Gastrocnemius medialis (tissue), 4 donors: ENCODE data around the gene STAT6. TPM values are rescaled to one million over a fixed set of nuclear protein-coding genes. Genes with fewer than 3 reads are reported as not detected.

ENCODE experiments used
- ATAC-seq, 2 donors: fragments of 150-250 bp; one replicate each; pipeline ENCODE4 v1.9.1; 2016
- DNase-seq, 2 donors: peaks; one replicate each; pipeline ENCODE4 v3.0.0-alpha.2; 2019
- H3K27ac ChIP-seq, 4 donors: fragments of 200-600 bp; sonication (generic); 1 replicate in 1 of 4; 2 replicates in 3 of 4; pipeline ENCODE4 v1.5.1; 2016 to 2018; ENCODE audit warnings: mild to moderate bottlenecking in 2 of 4, moderate library complexity in 1 of 4
- H3K27me3 ChIP-seq, 3 donors: fragments of 200-600 bp; sonication (generic) in 2 of 3; 1 replicate in 1 of 3; 2 replicates in 2 of 3; pipeline versions ENCODE4 v1.5.1 to v1.6.0; 2016 to 2019; ENCODE audit warnings: mild to moderate bottlenecking in 1 of 3, moderate library complexity in 1 of 3
- H3K36me3 ChIP-seq, 2 donors: fragments of 200-600 bp; sonication (generic) in 1 of 2; one replicate each; pipeline ENCODE4 v1.5.1; 2017 to 2018
- H3K4me1 ChIP-seq, 2 donors: fragments of 200-600 bp; sonication (generic) in 1 of 2; one replicate each; pipeline ENCODE4 v1.5.1; 2016 to 2017; ENCODE audit warnings: mild to moderate bottlenecking in 2 of 2
- H3K4me3 ChIP-seq, 4 donors: fragments of 200-600 bp; sonication (generic) in 3 of 4; 1 replicate in 1 of 4; 2 replicates in 3 of 4; pipeline ENCODE4 v1.5.1; 2016 to 2019; ENCODE audit warnings: mild to moderate bottlenecking in 2 of 4
- H3K9me3 ChIP-seq, 3 donors: fragments of 200-600 bp; sonication (generic) in 2 of 3; 1 replicate in 1 of 3; 2 replicates in 2 of 3; pipeline ENCODE4 v1.5.1; 2016 to 2019
- POLR2A ChIP-seq, 2 donors: fragments of 450-650 bp; IDR thresholded peaks; one replicate each; pipeline ENCODE4 v1.6.1; 2017; ENCODE audit warnings: antibody characterized with exemption in 2 of 2, mild to moderate bottlenecking in 2 of 2, moderate library complexity in 2 of 2
- in situ Hi-C, 4 donors: fragments of 200-750 bp; cut with MboI; loops; one replicate each; pipeline versions ENCODE4 v1.15.0 to v1.8.0; 2017; ENCODE audit warnings: low sequenced_read_pairs in 4 of 4
- intact Hi-C: fragments of 100-400 bp; cut with DNase I; formaldehyde crosslinking; loops from one replicate; pipeline ENCODE4 v1.15.1; 2023; ENCODE audit warnings: low total_unique reads
- total RNA-seq, 4 donors: library from RNA; depleted of rRNA; stranded (reverse); fragments of >200 nt; gene quantifications; one replicate each; pipeline versions ENCODE4 v1.1.0 to v1.2.3, GENCODE V29; 2016
- TF ChIP-seq, protein P1 (sequence below), 5 experiments: fragments of 450-650 bp in 3 of 5; fragments of 200-600 bp in 2 of 5; sonication (generic) in 2 of 5; IDR thresholded peaks in 4 of 5; conservative IDR thresholded peaks in 1 of 5; 1 replicate in 4 of 5; 2 replicates in 1 of 5; pipeline ENCODE4 v1.5.1; 2016 to 2019; ENCODE audit warnings: antibody characterized with exemption in 5 of 5, mild to moderate bottlenecking in 3 of 5, moderate library complexity in 3 of 5

The STAT6 gene
- total RNA-seq, 4 donors from 2014 or later, result 12.5 to 17.4 (median 14.4) TPM

DNA sequence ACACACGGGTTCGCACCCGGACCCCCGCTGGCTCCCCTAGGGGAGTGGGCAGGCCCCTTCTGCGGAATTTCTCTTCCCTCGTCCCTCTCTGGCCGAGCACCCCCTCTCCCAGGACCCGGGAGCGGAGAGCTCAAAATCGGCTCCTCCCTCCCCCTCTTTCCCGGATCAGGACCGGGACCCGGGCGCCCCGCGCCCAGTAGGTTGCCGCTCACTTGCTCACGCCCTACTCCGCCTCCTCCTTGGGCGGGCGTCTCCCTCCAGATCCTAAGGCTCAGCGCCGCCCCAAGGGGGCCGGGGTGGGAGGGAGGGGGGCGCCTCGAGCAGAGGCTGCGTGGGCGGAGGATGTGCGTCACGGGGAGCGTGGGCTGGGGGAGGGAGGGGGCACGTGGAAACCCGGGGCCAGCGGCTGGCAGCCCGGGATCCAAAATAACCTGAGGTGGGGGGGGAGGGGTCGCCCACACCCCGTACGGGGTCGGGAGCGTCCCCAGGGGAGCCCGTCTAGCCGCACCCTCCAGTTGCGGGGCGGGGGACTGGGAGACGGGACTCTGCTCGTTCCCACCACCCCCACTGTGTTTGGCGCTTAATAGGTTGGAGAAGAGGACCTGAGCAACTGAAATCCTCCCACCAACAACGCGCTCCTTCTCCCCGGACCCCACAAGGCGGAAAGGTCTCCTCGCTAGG lies 24.0 kb downstream of the STAT6 start:
- in situ Hi-C loops, result no loop called here
- Histone ChIP-seq H3K36me3 (peaks cover 0 to 8% of the 10 kb centered on the region in 2 donors), H3K27me3 (no peaks in the 10 kb centered on the region), H3K9me3 (no peaks in the 10 kb centered on the region), H3K4me1 (peaks cover 0 to 23% of the 10 kb centered on the region in 2 donors), H3K4me3 (peak overlapping the region; percentile 83 to 87 (median 84)), H3K27ac (peak overlapping the region; percentile 94 to 97 (median 94))
- DNase-seq, result peak; percentile 75 to 83
- ATAC-seq, result peak; percentile 43 to 50
- intact Hi-C loops, result loop anchor here (1.0 to 10.0 kb wide), 5 partner anchors 8 to 1362 kb away; partner anchors contain the start of genes BAZ2A, CD63, DDIT3 and LRP1
- TF ChIP-seq POLR2A (IDR thresholded peaks at IDR 0.05), result peak; percentile 59 to 66
- TF ChIP-seq, protein P1, sequence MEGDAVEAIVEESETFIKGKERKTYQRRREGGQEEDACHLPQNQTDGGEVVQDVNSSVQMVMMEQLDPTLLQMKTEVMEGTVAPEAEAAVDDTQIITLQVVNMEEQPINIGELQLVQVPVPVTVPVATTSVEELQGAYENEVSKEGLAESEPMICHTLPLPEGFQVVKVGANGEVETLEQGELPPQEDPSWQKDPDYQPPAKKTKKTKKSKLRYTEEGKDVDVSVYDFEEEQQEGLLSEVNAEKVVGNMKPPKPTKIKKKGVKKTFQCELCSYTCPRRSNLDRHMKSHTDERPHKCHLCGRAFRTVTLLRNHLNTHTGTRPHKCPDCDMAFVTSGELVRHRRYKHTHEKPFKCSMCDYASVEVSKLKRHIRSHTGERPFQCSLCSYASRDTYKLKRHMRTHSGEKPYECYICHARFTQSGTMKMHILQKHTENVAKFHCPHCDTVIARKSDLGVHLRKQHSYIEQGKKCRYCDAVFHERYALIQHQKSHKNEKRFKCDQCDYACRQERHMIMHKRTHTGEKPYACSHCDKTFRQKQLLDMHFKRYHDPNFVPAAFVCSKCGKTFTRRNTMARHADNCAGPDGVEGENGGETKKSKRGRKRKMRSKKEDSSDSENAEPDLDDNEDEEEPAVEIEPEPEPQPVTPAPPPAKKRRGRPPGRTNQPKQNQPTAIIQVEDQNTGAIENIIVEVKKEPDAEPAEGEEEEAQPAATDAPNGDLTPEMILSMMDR (IDR thresholded peaks at IDR 0.05 in 4 of 5, conservative IDR thresholded peaks at IDR 0.05 in 1 of 5), result no peak

DNA sequence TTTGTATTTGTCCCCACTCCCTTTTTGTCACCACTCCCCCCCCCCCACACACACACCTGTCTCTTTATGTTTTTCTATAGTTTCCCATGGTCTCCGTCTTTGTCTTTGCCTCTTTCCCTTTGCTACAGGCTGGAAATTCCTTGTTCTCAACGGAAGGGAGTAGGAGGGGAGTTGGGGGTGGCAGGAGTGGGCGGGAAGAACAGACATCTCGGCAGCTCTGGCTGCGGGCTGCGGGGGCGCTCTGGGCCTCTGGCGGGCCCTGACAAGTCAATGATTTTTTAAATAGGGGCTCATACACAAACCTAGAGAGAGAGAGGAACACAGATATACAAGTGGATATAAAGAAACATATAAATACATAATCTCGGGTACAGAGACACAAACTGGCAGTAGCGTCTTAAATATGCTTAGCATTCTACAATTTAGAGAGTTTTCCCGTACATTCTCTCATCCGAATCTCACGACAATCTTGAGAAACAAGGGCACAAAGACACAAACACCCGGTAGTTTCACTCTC lies 24.6 kb downstream of the STAT6 start:
- peaks cover 0 to 23% of the 10 kb centered on the region in 2 donors for H3K4me1 ChIP-seq
- no peaks in the 10 kb centered on the region for H3K9me3 ChIP-seq
- in situ Hi-C loops, result no loop called here
- ATAC-seq (peak; percentile 8 to 16), DNase-seq (peak in 1 of 2 donors; percentile 47)
- H3K36me3 ChIP-seq, result peaks cover 0 to 4% of the 10 kb centered on the region in 2 donors
- H3K27ac ChIP-seq, result peak overlapping the region; percentile 94 to 97 (median 94)
- no peaks in the 10 kb centered on the region for H3K27me3 ChIP-seq
- TF ChIP-seq POLR2A (IDR thresholded peaks at IDR 0.05), result no peak
- TF ChIP-seq, protein P1 (IDR thresholded peaks at IDR 0.05 in 4 of 5, conservative IDR thresholded peaks at IDR 0.05 in 1 of 5), result peak in 2 of 5 experiments; percentile 12 to 30
- intact Hi-C loops, result loop anchor here (1.0 to 10.0 kb wide), 5 partner anchors 7 to 1362 kb away; partner anchors contain the start of genes BAZ2A, CD63, DDIT3 and LRP1
- H3K4me3 ChIP-seq, result peak overlapping the region; percentile 83 to 87 (median 84)

DNA sequence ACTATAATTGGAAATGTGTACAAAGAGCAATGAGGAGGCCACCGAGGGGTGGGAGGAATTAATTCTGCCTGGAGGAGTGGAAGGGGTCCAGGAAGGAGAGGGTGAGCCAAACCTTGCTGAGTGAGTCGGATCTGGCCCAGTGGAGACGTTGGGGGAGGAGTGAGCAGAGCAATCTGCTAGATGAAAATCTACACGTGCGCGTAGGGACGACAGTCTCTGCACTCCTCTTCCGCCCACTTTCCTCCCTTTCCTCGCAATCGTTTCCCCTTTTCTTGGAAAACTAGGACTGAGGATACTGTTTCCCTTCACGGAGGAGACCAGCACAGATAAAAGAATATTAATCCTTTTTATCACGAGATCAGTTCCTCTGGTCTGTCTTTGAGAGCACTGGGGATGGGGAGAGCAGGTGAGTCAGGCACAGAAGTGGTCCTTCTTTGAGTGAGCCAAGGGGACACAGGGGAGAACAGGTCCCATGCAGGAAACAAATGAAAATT lies 25.1 kb downstream of the STAT6 start:
- intact Hi-C loops, result loop anchor here (5.0 to 10.0 kb wide), 4 partner anchors 41 to 1361 kb away; partner anchors contain the start of genes BAZ2A, CD63, DDIT3 and LRP1

DNA sequence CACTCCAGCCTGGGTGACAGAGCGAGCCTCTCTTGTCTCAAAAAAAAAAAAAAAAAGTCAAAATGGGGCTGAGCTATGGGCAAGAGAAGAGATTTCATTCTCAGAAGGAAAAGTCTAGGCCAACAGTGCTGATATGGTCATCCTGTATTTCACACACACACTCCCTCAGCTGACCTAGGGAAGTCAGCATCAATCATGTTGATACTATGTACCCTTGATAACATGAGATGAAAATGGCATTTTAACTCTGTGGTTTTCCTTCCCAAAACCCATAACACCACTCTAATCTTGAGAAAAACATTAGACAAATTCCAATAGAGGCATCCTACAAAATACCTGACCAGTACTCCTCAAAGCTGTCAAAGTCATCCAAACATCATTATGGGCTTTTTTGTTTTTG lies 30.3 kb downstream of the STAT6 start:
- no peaks in the 10 kb centered on the region for H3K9me3 ChIP-seq
- ATAC-seq (no peak), DNase-seq (no peak)
- no peak overlapping the region for H3K4me3 ChIP-seq
- no peak for TF ChIP-seq POLR2A (IDR thresholded peaks at IDR 0.05)
- TF ChIP-seq, protein P1 (IDR thresholded peaks at IDR 0.05 in 4 of 5, conservative IDR thresholded peaks at IDR 0.05 in 1 of 5), result no peak
- in situ Hi-C loops (no loop called here), intact Hi-C loops (loop anchor here (10.0 kb wide), 2 partner anchors 444 to 1356 kb away; partner anchors contain the start of genes CD63, DDIT3, MBD6 and RDH5)
- no peaks in the 10 kb centered on the region for H3K36me3 ChIP-seq
- H3K27me3 ChIP-seq, result no peaks in the 10 kb centered on the region
- H3K27ac ChIP-seq, result no peak overlapping the region
- H3K4me1 ChIP-seq, result peaks cover 11 to 12% of the 10 kb centered on the region in 2 donors

More for the DNA sequence above, 25.1 kb downstream of the STAT6 start:
- Histone ChIP-seq H3K9me3 (no peaks in the 10 kb centered on the region), H3K36me3 (no peaks in the 10 kb centered on the region), H3K27me3 (no peaks in the 10 kb centered on the region), H3K4me3 (peak overlapping the region; percentile 83 to 87 (median 84)), H3K27ac (peak overlapping the region; percentile 94 to 97 (median 94)), H3K4me1 (peaks cover 0 to 19% of the 10 kb centered on the region in 2 donors)
- in situ Hi-C loops, result no loop called here
- TF ChIP-seq POLR2A (IDR thresholded peaks at IDR 0.05), result no peak
- TF ChIP-seq, protein P1 (IDR thresholded peaks at IDR 0.05 in 4 of 5, conservative IDR thresholded peaks at IDR 0.05 in 1 of 5), result no peak
- no peak for ATAC-seq
- DNase-seq, result no peak
